ENCODE data around the gene MAN2B2.
A peak's percentile ranks its signal among the peaks of the same experiment; 100 is the strongest.
"Not testable (repeated sequence)": the region's sequence is repeated elsewhere in the genome, so short reads cannot be mapped to it uniquely, and the experiment has no call there.

The MAN2B2 gene

DNA sequence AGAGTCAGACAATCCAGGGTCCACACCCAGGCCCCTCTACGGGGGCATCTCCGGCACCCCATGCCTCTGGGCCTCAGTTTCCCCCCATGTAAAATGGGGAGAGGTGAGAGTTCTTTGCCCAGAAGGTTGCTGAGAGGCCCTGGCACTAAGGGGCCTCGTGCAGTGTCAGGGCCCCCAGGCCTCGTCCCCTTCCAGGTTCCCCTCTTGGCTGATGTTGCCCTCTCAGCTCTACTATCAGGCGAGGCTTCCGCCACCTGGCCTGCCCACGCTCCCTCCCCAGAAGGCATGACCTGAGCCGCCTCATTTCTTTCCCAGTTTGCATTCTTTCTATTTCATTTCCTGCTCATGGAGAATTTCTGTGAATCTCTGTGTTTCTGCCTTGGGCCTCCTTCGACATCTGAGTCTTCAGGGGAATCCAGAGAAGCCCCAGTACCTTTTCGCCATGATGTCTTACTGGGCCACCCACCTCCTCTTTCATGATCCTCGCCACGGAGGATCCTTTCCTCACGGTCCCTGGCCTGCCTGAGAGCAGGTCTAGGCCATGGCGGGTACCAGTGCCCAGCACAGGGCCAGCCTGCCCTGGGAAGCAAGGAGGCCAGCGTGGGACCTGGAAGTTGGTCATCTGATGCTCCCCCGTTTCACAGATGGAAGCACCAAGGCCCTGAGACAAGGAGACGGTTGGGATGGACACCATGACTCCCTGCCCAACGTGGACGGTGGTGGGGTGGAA lies 43.6 kb downstream of the MAN2B2 start:
- no peak for DNase-seq

DNA sequence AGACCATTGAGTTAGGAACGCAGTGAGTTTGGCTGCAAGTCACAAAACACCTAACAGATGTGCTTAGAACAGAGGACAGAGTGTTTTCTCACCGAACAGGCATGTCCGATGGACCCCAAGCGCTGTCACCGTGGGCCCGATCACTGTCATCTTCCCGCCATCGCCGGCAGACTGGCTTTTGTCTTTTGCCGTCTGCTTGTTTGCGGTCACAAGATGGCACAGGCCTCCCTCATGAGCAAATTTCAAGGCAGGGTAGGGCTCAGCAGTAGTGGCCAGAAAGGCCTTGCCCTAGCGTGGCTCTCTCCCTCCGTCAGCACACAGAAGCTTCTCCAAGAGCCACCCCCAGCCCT lies 44.1 kb downstream of the MAN2B2 start:
- no peak for DNase-seq

DNA sequence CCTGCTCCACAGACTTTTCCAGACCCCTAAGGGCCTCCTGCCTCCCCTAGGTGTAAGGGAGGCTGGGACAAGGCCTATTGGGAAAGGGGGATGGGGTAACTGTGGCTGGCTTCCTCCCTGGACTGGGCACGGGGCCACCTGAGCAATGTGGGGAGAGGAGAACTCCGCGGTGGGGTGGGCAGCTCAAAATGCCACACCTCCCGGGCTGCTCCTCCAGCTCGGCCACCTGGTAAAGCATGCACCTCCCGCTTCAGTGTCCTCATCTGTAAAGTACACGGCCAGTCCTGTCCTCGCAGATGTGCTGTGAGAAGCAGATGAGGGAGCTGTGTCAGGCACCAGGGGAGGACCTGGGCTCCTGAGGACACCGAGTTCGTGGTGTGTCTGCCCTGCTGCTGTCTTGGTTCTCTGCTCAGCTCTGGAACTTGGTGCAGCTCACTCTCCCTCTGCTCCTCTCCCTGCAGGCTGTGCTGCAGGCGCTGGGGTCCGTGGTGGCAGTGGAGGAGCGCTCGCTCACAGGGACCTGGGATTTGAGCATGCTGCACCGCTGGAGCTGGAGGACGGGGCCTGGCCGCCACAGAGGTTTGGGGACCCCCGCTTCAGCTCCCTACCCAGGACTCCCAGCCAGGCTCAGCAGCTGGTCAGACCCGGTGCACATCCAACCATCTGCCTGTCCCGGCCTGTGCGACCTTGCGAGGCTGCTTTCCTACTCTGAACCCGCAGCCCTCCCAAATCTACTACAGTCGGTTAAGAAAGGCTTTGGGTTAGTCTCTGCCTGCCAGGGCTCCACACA lies 44.7 kb downstream of the MAN2B2 start:
- DNase-seq, result no peak

DNA sequence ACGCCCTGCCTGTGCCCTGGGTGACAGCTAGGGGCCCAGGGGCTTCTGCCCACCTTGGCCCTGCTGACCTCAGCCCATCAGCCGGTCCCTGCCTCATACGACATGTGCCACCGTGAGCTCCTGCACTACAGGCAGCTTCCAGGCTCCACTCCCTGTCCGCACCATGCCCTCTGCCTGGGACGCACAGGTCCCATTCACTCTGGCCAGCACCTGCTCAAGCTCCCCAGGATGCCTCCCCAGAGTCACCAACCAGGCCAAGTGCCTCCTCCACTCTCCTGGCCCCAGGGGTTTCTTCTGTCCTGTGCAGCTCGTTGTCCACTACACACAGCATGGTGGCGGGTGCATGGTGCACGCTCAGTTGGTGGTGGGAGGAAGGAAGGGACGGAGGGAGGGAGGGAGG lies 45.3 kb downstream of the MAN2B2 start:
- DNase-seq, result no peak

DNA sequence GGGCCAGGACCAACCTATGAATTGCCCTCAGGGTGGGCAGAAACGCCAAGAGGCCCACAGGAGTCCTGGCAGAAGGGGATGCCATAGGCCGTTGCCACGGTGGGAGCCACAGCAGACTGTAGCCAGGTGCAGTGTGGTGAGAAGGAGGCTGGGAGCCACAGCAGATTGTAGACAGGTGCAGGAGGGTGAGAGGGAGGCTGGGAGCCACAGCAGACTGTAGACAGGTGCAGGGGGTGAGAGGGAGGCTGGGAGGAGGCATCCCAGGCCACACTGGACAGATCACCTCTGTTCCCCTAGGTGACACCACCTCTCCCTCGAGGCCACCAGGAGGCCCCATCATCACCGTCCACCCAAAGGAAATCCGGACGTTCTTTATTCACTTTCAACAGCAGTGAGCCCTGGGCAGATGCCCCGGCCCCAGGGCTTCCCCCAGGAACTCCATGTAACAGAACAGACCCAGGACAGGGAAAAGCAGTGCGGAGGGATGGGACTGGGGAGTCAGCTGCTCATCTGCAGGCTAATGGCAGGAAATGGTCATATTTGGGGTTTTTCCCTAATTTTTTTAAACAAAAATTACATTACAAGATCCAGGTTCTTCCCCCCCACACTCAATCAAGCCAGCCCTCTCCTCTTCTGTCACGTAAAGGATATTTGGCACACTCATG lies 46.0 kb downstream of the MAN2B2 start:
- no peak for DNase-seq

DNA sequence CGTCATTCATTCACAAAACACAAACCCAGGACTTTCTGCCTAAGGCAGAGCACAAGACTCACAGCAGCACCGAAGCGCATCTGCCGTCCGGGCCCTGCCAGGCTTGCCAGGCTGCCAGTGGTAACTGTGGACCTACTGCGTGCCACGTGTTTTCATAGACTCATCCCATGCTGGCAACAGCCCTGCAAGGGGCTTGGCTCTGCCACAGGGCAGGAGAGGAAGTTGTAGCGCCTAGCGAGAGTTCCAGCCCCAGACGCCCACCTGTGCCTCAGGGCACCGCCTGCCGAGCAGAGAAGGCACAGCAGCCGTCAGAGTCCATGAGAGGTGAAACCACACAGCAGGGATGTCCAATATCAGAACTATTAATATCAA lies 46.6 kb downstream of the MAN2B2 start:
- DNase-seq, result no peak

DNA sequence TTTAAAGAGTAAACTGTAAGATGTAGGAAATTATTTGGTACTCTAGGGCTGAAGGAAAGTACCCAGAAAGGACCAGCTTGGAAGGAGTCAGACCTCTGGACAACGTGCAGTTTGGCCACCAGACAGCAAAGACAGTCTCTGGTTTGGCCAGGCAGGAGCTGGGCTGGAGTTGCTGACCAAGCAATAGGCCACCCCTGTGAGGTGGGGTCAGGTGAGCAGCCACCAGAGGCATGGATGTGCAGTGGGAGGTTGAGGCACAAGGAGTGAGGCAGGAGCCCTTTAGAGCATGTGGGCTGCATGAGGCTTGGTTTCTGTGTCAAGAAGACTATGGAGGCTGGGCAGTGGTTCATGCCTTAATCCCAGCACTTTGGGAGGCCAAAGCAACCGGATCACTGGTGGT lies 47.8 kb downstream of the MAN2B2 start:
- DNase-seq, result no peak

DNA sequence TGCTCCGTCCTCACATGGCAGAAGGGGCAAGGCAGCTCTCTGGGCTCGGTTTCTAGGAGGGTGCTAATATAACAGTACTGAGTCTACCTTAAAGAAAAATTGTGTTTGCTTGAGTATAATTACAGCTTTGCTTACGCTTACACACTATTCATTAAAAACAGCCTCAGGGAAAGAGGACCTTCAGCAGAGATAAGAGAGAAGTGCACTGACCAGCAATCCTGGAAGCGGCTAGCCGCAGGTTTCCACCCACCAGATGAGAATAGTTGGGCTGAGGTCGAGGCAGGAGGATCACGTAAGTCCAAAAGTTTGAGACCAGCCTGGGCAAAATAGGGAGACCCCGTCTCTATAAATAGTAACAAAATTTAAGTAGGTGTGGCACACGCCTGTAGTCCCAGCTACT lies 50.3 kb downstream of the MAN2B2 start:
- DNase-seq, result no peak

DNA sequence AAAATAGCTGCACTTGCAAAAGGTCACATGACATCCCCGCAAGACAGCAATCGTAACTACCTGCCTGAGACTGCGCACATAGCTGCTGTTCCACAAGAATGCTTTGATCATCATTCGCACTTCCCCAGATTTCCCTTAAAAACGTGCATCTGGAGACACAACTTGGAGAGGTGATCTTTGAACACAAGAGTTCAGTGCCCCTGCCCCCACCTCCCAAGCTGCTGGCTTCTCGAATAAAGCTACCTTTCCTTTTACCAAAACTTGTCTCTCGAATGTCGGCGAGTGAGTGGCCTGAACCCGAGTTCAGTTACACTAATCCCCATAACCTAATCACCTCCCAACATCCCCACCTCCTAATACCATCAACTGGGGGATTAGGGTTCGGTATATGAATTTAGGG lies 51.1 kb downstream of the MAN2B2 start:
- no peak for DNase-seq

DNA sequence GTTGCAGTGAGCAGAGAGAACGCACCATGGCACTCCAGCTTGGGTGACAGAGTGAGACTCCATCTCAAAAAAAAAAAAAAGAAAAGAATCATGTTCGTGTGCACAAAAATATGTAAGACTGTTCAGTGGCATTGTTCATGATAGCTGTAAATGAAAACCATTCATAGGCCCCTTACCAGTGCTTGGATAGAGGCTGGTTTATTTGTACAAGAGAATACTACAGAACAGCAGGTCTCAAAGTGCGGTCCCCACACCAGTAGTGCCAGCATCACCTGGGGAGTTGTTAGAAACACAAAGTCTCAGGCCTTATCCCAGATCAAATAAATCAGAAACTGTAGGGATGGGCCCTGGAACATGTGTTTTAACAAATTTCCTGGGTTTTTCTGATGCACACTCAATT lies 52.8 kb downstream of the MAN2B2 start:
- no peak for DNase-seq

DNA sequence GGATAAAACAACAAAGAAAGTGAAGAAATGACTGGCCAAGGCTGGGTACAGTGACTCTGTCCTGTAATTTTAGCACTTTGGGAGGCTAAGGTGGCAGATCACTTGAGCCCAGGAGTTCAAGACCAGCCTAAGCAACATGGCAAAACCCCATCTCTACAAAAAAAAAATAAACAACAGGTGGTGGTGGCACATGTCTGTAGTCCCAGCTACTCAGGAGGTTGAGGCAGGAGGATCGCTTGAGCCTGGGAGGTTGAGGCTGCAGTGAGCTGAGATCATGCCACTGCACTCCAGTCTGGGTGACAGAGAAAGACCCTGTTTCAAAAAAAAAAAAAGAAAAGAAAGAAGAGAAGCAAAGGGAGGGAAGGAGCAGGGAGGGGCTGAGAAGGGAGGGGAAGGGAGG lies 53.5 kb downstream of the MAN2B2 start:
- DNase-seq, result not testable (repeated sequence)

DNA sequence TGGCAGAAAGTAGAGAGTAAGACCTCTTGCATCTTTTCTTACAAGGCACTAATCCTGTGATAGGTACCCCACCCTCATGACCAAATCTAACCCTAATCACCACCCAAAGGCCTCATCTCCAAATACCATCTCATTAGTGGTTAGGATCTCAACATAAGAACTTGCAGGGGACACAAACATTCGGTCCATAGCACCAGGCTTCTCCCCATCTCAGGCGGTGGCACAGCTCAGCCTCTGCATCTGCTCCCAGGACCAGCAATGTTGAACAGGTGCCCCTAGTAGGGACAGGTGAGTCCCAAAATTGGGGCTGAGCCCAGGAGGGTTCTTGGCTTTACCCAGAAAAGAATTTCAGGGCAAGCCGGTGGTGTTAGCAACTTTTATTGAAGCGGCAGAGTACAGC lies 57.1 kb downstream of the MAN2B2 start:
- no peak for DNase-seq

DNA sequence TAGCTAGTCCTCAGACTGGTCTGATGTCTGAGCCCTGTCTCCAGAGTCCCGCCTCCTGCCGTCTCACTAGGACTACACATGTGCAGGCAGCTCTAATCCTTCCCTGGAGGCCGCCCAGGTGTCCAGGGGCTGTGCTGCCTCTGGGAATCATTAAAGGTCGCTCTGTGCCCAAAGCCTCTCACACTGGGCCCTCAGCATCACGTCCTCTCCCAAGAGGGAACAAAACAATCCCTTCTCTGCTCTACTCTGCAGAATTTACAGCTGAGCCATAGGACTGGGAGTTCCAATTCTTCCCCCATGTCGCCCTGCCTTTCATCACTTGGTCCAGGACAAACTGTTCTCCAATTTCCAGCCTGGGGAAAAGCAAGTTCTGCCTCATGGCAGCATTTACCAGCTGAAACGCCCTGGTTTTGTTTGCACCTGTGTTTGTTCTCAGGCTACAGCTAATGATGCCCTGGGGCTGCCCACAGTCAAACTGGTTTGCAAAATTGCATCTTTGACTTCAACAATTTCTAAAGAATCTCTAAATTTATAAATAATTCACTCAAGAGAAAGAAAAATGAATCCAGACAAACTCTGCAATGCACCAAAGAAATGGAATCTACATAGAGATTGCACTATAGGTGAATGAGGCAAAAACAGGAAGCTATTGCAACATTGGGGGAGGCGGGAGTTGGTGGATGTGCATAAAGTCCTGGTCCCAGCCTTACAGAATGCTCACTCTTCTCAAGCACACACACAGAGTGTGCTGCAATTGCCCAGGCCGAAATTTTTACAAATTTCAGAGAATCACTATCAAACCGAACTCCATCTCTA lies 58.3 kb downstream of the MAN2B2 start:
- no peak for DNase-seq

DNA sequence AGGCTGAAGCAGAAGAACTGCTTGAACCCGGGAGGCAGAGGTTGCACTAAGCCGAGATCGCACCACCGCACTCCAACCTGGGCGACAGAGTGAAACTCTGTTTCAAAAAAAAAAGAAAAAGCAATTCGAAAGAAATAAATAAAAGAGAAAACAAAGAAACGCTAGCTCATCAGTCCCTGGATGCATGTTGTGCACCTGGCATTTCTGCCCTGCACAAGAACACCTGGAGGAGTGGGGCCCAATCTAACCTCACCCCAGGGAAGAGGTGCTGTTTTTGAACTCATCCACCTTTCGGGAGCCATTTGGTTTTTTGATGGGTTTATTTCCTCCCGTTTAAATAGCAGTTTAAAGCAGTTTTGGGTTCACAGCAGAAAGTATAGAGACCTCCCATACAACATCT lies 59.8 kb downstream of the MAN2B2 start:
- DNase-seq, result no peak

DNA sequence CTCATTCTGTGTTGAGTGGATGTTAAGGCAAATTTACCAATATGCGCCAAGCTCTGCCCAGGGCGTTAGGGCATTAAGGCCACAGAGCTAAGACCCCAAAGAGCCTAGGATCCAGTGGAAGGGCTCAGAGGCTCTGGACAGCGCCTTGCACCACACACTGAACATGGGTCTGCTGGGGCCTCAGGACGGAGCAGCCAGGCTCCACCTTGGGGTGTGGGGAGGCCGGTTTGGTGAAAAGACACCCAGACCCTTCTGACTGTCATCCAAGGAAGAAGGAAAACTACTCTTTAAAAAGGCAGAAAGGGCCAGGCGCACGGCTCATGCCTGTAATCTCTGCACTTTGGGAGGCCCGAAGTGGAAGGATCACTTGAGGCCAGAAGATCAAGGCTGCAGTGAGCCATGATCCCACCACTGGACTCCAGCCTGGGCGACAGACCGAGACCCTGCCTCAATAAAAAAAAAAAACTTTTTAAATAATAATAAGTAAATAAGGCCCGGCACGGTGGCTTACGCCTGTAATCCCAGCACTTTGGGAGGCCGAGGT lies 64.2 kb downstream of the MAN2B2 start:
- no peak for DNase-seq

DNA sequence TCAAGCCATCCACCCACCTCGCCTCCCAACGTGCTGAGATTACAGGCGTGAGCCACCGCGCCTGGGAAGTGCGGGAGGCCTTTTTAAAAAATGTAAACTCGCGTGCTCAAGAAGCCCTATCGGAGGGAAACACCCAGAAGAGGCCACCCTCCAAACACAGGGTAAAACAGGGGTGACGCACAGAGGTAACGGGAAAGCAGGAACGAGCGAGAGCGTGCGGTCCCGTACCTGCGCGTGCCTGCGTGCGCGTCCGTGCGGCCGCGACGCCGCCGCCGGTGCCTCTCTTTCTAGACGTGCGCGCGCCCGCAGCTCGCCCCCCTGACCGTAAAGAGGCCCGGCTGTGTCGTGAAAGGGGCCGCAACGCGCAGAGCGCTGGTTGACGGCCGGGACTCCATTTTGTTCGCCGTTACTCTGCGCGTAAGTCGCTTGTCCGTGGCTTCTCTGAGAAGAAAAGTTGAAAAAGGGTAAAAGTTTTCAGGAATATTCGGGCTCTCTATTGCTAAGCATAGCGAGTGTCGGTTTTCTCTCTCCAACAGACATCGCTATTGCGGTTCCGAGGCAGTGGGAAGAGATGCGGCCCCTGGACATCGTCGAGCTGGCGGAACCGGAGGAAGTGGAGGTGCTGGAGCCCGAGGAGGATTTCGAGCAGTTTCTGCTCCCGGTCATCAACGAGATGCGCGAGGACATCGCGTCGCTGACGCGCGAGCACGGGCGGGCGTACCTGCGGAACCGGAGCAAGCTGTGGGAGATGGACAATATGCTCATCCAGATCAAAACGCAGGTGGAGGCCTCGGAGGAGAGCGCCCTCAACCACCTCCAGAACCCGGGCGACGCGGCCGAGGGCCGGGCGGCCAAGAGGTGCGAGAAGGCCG lies 65.5 kb downstream of the MAN2B2 start, which contains the start of gene MRFAP1:
Gene MRFAP1 (plus strand): TSS at position 394 of the 872 bp plus-strand sequence. CDS start 178 bp downstream, at position 572.
- DNase-seq, result peak; percentile 91

DNA sequence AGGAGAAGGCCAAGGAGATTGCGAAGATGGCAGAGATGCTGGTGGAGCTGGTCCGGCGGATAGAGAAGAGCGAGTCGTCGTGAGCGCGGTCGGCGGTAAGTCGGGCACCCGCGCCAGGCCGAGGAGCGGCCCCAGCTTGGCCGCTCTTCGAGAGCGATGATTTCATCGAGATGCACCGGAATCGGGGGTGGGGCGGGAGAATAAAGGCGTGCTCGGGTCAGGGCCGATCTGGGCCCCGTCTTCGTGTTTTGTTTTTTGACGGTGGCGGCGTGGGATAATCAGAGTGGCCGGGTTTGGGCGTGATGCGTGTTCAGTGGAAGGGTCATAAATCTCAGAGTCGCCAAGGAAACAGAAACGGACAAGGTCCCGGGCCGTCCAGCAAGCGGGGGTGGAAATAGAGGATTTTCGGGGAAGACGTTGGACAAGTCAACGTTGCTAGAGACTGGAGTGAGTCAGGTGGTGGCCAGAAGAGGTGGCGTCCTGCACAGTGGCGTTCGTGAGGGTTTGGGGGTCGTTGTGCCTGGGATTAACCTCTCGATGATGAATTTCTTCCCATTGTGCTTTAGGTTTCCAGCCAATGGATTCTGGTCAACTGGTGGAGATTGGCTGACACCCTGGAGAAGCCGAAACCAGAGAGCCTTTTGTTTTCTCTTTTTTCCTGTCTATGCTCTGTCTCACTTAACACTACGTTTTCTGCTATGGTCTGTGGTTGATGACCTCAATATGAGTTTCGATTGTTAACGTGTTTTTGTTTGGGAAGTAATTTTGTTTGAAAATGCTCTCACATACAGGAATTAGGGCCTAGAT lies 66.4 kb downstream of the MAN2B2 start:
- peak; percentile 39 for DNase-seq

DNA sequence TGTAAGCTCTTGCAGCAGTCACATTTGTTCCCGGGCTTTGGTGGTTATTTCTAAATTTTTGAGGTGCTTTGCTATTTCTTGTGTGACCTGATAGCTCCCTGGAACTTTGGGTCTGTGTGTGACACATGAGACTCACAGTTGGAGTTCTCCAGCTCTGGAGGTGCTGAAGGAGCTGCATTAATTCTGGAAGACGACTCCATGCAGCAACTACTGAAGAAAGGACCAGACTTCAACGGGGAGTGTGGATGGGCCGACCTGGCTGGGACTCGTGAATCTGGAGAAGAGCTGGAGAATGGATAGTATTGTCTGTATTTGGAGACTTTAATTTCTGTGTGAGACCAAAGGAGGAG lies 67.0 kb downstream of the MAN2B2 start:
- DNase-seq, result no peak

DNA sequence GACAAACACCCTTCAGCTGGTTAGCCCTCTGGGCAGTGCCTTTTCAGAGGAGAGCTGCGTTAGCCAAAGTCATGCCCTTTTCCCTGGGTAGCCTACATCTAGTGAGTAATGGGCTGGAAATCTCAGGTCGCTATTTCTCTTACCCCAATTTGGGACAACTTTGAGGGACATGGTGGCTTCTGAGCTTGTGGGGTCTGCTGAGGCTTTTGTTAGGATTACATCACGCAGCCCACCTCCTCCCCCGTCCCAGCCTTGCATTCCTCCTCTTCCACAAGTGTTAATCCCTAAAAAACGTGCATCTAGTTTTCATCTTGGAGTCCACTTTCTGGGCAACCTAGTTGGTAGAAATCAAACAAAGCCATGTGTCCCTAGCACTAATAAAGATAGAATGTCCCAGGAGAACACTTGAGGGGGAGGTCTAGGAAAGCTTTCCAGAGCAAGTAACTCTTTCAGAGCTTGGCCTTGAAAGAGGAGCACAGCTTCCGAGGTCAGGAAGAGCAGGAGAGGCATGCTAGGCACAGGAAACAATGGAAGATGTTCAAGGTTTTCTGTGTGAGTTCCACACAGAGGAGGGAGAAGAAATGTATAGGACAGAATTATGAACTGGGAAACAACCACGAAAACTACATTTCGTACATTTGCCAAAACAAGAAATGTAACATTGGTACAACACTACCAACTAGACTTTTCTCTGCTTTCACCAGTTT lies 68.3 kb downstream of the MAN2B2 start:
- no peak for DNase-seq

DNA sequence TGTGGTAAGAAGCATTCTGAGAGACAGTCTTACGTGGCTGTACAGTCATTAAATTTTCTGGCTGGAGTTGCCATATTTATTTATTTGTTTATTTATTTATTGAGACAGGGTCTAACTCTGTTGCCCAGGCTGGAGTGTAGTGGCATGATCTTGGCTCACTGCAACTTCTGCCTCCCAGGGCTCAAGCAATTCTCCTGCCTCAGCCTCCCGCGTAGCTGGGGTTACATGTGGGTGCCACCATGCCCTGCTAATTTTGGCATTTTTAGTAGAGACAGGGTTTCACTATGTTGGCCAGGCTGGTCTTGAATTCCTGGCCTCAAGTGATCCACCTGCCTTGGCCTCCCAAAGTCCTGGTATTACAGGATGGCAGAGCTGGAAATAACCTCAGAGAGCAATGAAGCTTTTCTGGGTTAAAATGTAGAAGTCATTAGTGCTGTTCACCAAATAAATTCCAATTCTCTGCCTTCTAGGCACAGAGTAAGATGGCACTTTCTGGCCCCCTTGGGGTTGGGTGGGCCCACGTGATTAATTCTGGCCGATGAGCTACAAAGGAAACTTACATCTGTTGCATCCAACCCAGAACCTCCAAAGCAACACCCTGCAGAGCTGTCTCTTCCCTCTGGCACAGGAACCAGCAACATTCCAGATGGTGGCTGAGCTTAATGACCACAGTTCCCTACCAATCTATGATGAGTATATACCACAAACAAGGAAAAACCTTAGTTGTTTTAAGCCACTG lies 70.0 kb downstream of the MAN2B2 start:
- no peak for DNase-seq

Measured in effector CD4-positive, alpha-beta T cell (primary cell).